Liver (tissue), 9 donors: Measurements from ENCODE around the gene AOPEP. TPM values are rescaled to one million over a fixed set of nuclear protein-coding genes. Genes with fewer than 3 reads are reported as not detected.

Experiments
- DNase-seq: peaks from one replicate; pipeline ENCODE4 v3.0.0-alpha.2; 2017; ENCODE audit warnings: low spot score
- H3K27ac ChIP-seq, 2 donors: one replicate each; pipeline ENCODE4 v1.7.0; 2013; ENCODE audit warnings: inconsistent platforms in 2 of 2, low read length in 2 of 2, control low read depth in 1 of 2, low read depth in 1 of 2, mild to moderate bottlenecking in 1 of 2
- H3K27me3 ChIP-seq, 4 donors: one replicate each; pipeline versions ENCODE4 v1.6.1 to v1.7.0; 2013; ENCODE audit warnings: low read length in 3 of 4, inconsistent platforms in 1 of 4, mild to moderate bottlenecking in 1 of 4, moderate library complexity in 1 of 4; ENCODE audit not compliant: control insufficient read depth in 4 of 4, insufficient read depth in 4 of 4
- H3K36me3 ChIP-seq, 4 donors: one replicate each; pipeline versions ENCODE4 v1.6.1 to v1.7.0; 2013; ENCODE audit warnings: low read length in 3 of 4, mild to moderate bottlenecking in 3 of 4, low read depth in 1 of 4, moderate library complexity in 1 of 4; ENCODE audit not compliant: control insufficient read depth in 4 of 4, insufficient read depth in 3 of 4
- H3K4me1 ChIP-seq, 4 donors: one replicate each; pipeline versions ENCODE4 v1.6.1 to v1.7.0; 2013; ENCODE audit warnings: low read length in 3 of 4, mild to moderate bottlenecking in 3 of 4, moderate library complexity in 1 of 4; ENCODE audit not compliant: control insufficient read depth in 4 of 4, insufficient read depth in 4 of 4
- H3K4me3 ChIP-seq, 3 donors: one replicate each; pipeline versions ENCODE4 v1.6.1 to v1.7.0; 2013; ENCODE audit warnings: low read length in 3 of 3, control low read depth in 1 of 3, low read depth in 1 of 3, mild to moderate bottlenecking in 1 of 3
- H3K9ac ChIP-seq, 2 donors: one replicate each; pipeline ENCODE4 v1.7.0; 2013; ENCODE audit warnings: low read length in 2 of 2, mild to moderate bottlenecking in 2 of 2, moderate library complexity in 2 of 2, control low read depth in 1 of 2, low read depth in 1 of 2
- H3K9me3 ChIP-seq, 4 donors: one replicate each; pipeline versions ENCODE4 v1.6.1 to v1.7.0; 2013; ENCODE audit warnings: low read length in 3 of 4; ENCODE audit not compliant: control insufficient read depth in 4 of 4
- CTCF ChIP-seq: fragments of 150-350 bp; IDR thresholded peaks from 2 replicates; pipeline ENCODE4 v1.5.1; 2017; ENCODE audit warnings: improper control_type of control experiment, low read depth, low read length; ENCODE audit not compliant: missing input control
- EGR1 ChIP-seq, 2 donors: IDR thresholded peaks; 2 replicates each; pipeline ENCODE4 v1.6.1; 2016 to 2018; ENCODE audit warnings: antibody characterized with exemption in 2 of 2, low read depth in 2 of 2
- FOXA1 ChIP-seq: IDR thresholded peaks from 2 replicates; pipeline ENCODE4 v1.6.1; 2016; ENCODE audit warnings: antibody characterized with exemption
- FOXA2 ChIP-seq: IDR thresholded peaks from 2 replicates; pipeline ENCODE4 v1.6.1; 2016; ENCODE audit warnings: antibody characterized with exemption
- GABPA ChIP-seq, 2 donors: IDR thresholded peaks in 1 of 2; conservative IDR thresholded peaks in 1 of 2; 2 replicates each; pipeline ENCODE4 v1.6.1; 2016; ENCODE audit warnings: antibody characterized with exemption in 2 of 2, mild to moderate bottlenecking in 1 of 2, moderate library complexity in 1 of 2
- HNF4A ChIP-seq, 2 donors: conservative IDR thresholded peaks; 2 replicates each; pipeline ENCODE4 v1.6.1; 2016; ENCODE audit warnings: antibody characterized with exemption in 2 of 2, mild to moderate bottlenecking in 2 of 2
- HNF4G ChIP-seq: IDR thresholded peaks from 2 replicates; pipeline ENCODE4 v1.6.1; 2016; ENCODE audit warnings: antibody characterized with exemption
- JUND ChIP-seq, 2 donors: IDR thresholded peaks; 2 replicates each; pipeline ENCODE4 v1.6.1; 2016; ENCODE audit warnings: antibody characterized with exemption in 2 of 2
- MAX ChIP-seq: IDR thresholded peaks from 2 replicates; pipeline ENCODE4 v1.6.1; 2016; ENCODE audit warnings: antibody characterized with exemption
- NR2F2 ChIP-seq: IDR thresholded peaks from 2 replicates; pipeline ENCODE4 v1.6.1; 2016; ENCODE audit warnings: antibody characterized with exemption
- RAD21 ChIP-seq, 2 donors: IDR thresholded peaks; 2 replicates each; pipeline ENCODE4 v1.6.1; 2016; ENCODE audit warnings: antibody characterized with exemption in 2 of 2, mild to moderate bottlenecking in 2 of 2
- RXRA ChIP-seq, 2 donors: IDR thresholded peaks; 2 replicates each; pipeline ENCODE4 v1.6.1; 2017 to 2018; ENCODE audit warnings: antibody characterized with exemption in 2 of 2, mild to moderate bottlenecking in 1 of 2
- SP1 ChIP-seq: IDR thresholded peaks from 2 replicates; pipeline ENCODE4 v1.6.1; 2018; ENCODE audit warnings: antibody characterized with exemption, mild to moderate bottlenecking
- TAF1 ChIP-seq: conservative IDR thresholded peaks from 2 replicates; pipeline ENCODE4 v1.6.1; 2016; ENCODE audit warnings: antibody characterized with exemption, mild to moderate bottlenecking
- YY1 ChIP-seq: IDR thresholded peaks from 2 replicates; pipeline ENCODE4 v1.6.1; 2016; ENCODE audit warnings: antibody characterized with exemption, mild to moderate bottlenecking
- ZBTB33 ChIP-seq: IDR thresholded peaks from 2 replicates; pipeline ENCODE4 v1.6.1; 2016; ENCODE audit warnings: antibody characterized with exemption
- WGBS: extraction: QIAGEN DNeasy Blood & Tissue Kit; methylation state at CpG from one replicate; pipeline ENCODE4 v1.1.7; 2013; 5-methylcytosine and 5-hydroxymethylcytosine counted together
- polyA plus RNA-seq, 2 donors: library from polyadenylated mRNA; stranded (reverse) in 1 of 2; unstranded in 1 of 2; fragments of 200-250 nt in 1 of 2; fragments of >200 nt in 1 of 2; fragmentation: Nextera tagmentation in 1 of 2; extraction: Ambion mirVana in 1 of 2; gene quantifications; one replicate each; pipeline versions ENCODE4 v1.2.1 to v1.2.3, GENCODE V29; 2013 to 2015
- total RNA-seq, 2 donors: library from RNA; depleted of rRNA; stranded (reverse); fragments of >200 nt; gene quantifications; one replicate each; pipeline ENCODE4 v1.2.3, GENCODE V29; 2014
- TF ChIP-seq, protein P1 (sequence below): IDR thresholded peaks from 2 replicates; pipeline ENCODE4 v1.6.1; 2016; ENCODE audit warnings: antibody characterized with exemption, mild to moderate bottlenecking
- TF ChIP-seq, protein P2 (sequence below): IDR thresholded peaks from 2 replicates; pipeline ENCODE4 v1.6.1; 2016; ENCODE audit warnings: antibody characterized with exemption
- donor health status: healthy.
- donor health status: healthy.
- donor health status: healthy.
- donor health status: healthy.
- donor health status: healthy.

Gene AOPEP
- total and polyA plus RNA-seq, 4 donors = 22.2 to 77.1 (median 34.8) TPM

- H3K9me3 ChIP-seq = no peaks in the 10 kb centered on the region
- no peaks in the 10 kb centered on the region for H3K4me1 ChIP-seq
- DNase-seq = no peak
- H3K27me3 ChIP-seq = no peaks in the 10 kb centered on the region
- H3K4me3 ChIP-seq = no peak overlapping the region
- peaks cover 0 to 2% (median under 1%) of the 10 kb centered on the region in 4 donors for H3K36me3 ChIP-seq
- WGBS = 96% methylated on average over 9 of the region's 9 CpGs
- H3K27ac ChIP-seq = no peak overlapping the region
- no peak for TF ChIP-seq JUND (IDR thresholded peaks at IDR 0.05)
- TF ChIP-seq RAD21 (IDR thresholded peaks at IDR 0.05) = no peak
- TF ChIP-seq FOXA1 = no peak
- TF ChIP-seq SP1 = no peak
- no peak for TF ChIP-seq NR2F2
- TF ChIP-seq TAF1 = no peak
- TF ChIP-seq, protein P1, sequence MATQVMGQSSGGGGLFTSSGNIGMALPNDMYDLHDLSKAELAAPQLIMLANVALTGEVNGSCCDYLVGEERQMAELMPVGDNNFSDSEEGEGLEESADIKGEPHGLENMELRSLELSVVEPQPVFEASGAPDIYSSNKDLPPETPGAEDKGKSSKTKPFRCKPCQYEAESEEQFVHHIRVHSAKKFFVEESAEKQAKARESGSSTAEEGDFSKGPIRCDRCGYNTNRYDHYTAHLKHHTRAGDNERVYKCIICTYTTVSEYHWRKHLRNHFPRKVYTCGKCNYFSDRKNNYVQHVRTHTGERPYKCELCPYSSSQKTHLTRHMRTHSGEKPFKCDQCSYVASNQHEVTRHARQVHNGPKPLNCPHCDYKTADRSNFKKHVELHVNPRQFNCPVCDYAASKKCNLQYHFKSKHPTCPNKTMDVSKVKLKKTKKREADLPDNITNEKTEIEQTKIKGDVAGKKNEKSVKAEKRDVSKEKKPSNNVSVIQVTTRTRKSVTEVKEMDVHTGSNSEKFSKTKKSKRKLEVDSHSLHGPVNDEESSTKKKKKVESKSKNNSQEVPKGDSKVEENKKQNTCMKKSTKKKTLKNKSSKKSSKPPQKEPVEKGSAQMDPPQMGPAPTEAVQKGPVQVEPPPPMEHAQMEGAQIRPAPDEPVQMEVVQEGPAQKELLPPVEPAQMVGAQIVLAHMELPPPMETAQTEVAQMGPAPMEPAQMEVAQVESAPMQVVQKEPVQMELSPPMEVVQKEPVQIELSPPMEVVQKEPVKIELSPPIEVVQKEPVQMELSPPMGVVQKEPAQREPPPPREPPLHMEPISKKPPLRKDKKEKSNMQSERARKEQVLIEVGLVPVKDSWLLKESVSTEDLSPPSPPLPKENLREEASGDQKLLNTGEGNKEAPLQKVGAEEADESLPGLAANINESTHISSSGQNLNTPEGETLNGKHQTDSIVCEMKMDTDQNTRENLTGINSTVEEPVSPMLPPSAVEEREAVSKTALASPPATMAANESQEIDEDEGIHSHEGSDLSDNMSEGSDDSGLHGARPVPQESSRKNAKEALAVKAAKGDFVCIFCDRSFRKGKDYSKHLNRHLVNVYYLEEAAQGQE = no peak
- no peak overlapping the region for H3K9ac ChIP-seq
Observed at GRCh38 chr9:94799578-94800264, 73.2 kb downstream of the AOPEP start.

DNA sequence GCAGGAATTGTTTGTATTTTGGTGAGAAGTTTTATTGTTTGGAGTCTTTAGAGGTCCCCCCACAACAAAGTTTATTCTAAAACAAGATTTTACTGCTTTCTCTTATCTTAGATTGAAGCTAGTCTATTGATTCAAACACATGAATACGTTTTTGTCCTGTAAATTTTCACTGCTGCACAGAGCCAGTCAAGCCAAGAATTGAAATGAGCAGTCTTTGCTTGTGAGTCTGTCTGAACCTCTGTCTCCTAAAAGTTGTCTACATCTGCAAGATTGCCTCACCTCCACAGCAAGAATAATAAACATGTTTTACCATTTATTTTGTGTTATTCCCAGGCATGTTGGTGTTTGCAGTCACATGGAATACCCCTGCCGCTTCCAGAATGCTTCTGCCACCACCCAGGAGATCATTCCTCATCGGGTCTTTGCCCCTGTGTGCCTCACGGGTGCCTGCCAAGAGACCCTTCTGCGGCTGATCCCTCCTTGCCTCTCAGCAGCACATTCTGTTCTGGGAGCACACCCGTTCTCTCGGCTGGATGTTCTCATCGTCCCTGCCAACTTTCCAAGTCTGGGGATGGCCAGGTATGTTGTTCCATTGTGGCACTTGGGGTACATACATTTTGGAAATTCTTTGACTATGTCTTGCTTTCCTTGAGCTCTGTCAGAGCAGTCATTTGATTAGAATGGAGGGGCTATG, 74.1 kb downstream of the AOPEP start:
- no peaks in the 10 kb centered on the region for H3K27me3 ChIP-seq
- no peak overlapping the region for H3K4me3 ChIP-seq
- TF ChIP-seq GABPA (IDR thresholded peaks at IDR 0.05 in 1 of 2, conservative IDR thresholded peaks at IDR 0.05 in 1 of 2) (no peak), NR2F2 (no peak), SP1 (no peak), HNF4G (no peak), FOXA1 (no peak), FOXA2 (no peak), EGR1 (IDR thresholded peaks at IDR 0.05; ENCODE audit: low read depth in 2 of 2) (no peak), JUND (IDR thresholded peaks at IDR 0.05) (no peak), RAD21 (IDR thresholded peaks at IDR 0.05) (no peak), HNF4A (conservative IDR thresholded peaks at IDR 0.05) (no peak), MAX (no peak), ZBTB33 (no peak), YY1 (no peak), RXRA (IDR thresholded peaks at IDR 0.05) (no peak), CTCF (no peak), TAF1 (no peak)
- TF ChIP-seq, protein P2, sequence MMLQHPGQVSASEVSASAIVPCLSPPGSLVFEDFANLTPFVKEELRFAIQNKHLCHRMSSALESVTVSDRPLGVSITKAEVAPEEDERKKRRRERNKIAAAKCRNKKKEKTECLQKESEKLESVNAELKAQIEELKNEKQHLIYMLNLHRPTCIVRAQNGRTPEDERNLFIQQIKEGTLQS = no peak
- TF ChIP-seq, protein P1 = no peak
- no peaks in the 10 kb centered on the region for H3K9me3 ChIP-seq
- H3K9ac ChIP-seq = no peak overlapping the region
- H3K36me3 ChIP-seq = peaks cover 0 to 2% (median 0%) of the 10 kb centered on the region in 4 donors
- 89% methylated on average over 8 of the region's 8 CpGs for WGBS
- DNase-seq = no peak
- H3K27ac ChIP-seq = no peak overlapping the region
- H3K4me1 ChIP-seq = peaks cover 0 to under 1% (median 0%) of the 10 kb centered on the region in 4 donors
